GM12891 (cell line): ENCODE results near the gene RNF115.

Source experiments
- PAX5 ChIP-seq: IDR thresholded peaks from 2 replicates; pipeline ENCODE4 v1.6.1; 2011; ENCODE audit warnings: low read length, moderate library complexity, mild to moderate bottlenecking; ENCODE audit not compliant: insufficient read depth, severe bottlenecking
- SPI1 ChIP-seq: IDR thresholded peaks from 2 replicates; pipeline ENCODE4 v1.6.1; 2011; ENCODE audit warnings: low read depth, low read length, control low read depth
- TAF1 ChIP-seq: IDR thresholded peaks from 2 replicates; pipeline ENCODE4 v1.6.1; 2011; ENCODE audit warnings: low read depth, low read length, control low read depth

DNA sequence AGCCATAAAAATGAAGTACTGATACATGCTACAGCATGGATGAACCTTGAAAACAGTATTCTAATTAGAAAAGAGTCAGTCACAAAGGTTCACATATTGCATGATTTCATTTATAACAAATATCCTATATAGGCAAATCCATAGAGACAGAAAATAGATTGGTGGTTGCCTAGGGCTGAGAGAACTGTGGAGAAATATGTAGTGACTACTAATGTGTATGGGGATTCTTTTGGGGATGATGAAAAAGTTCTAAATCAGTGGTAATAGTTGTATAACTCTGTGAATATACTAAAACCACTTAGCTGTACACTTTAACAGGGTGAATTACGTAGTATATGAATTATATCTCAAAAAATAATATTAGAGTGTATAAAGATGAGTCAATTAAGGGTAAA is 45.8 kb downstream of the RNF115 start:
- TF ChIP-seq SPI1 (no peak), TAF1 (no peak), PAX5 (no peak)
